IMR-90 (cell line): ENCODE measurements around the gene ORM1. TPM values are rescaled to one million over a fixed set of nuclear protein-coding genes. Genes with fewer than 3 reads are reported as not detected.
"Not testable (repeated sequence)": the region's sequence is repeated elsewhere in the genome, so short reads cannot be mapped to it uniquely, and the experiment has no call there.

Experiments used
- ATAC-seq: fragments of 200-7000 bp; cut with Tn5 transposase; 2 replicates; pipeline ENCODE4 v1.9.1; 2020; ENCODE audit warnings: low read depth, mild to moderate bottlenecking, moderate library complexity
- BruUV-seq: library from RNA; stranded (reverse); fragments of 400-500 nt; replicated peaks from 2 replicates; lab custom pipeline; 2021; lab: Mats Ljungman, UMichigan
- CTCF ChIA-PET: fragments of 300-600 bp; formaldehyde crosslinking; extraction: SDS; loops from one replicate; lab custom pipeline; 2021; ENCODE audit warnings: antibody characterized with exemption; lab: Yijun Ruan, JAX
- POLR2A ChIA-PET: fragments of 300-600 bp; sonication (Branson Sonifier 250); formaldehyde crosslinking; loops from one replicate; lab custom pipeline; 2022; ENCODE audit warnings: antibody characterized with exemption; ENCODE audit not compliant: unreplicated experiment; lab: Charles Lee
- DNase-seq: peaks from one replicate; pipeline ENCODE4 v3.0.0; 2013
- H2AFZ ChIP-seq: replicated peaks from 2 replicates; pipeline ENCODE3; 2013; ENCODE audit warnings: low read length, mild to moderate bottlenecking; ENCODE audit not compliant: poor library complexity
- H2AK5ac ChIP-seq: 2 replicates; pipeline ENCODE4 v1.6.1; 2013; ENCODE audit warnings: low read depth, low read length, inconsistent platforms
- H2AK9ac ChIP-seq: replicated peaks from 2 replicates; pipeline ENCODE3; 2013; ENCODE audit warnings: mild to moderate bottlenecking, low read depth, low read length, moderate library complexity; ENCODE audit not compliant: poor library complexity
- H2BK120ac ChIP-seq: 2 replicates; pipeline ENCODE4 v1.6.1; 2013; ENCODE audit warnings: low read depth, low read length, inconsistent platforms
- H2BK15ac ChIP-seq: 3 replicates; pipeline ENCODE4 v1.6.1; 2013; ENCODE audit warnings: low read depth, low read length, inconsistent platforms
- H2BK20ac ChIP-seq: 2 replicates; pipeline ENCODE4 v1.6.1; 2013; ENCODE audit warnings: low read depth, mild to moderate bottlenecking, inconsistent platforms, low read length, moderate library complexity
- H2BK5ac ChIP-seq: 2 replicates; pipeline ENCODE4 v1.6.1; 2013; ENCODE audit warnings: mild to moderate bottlenecking, low read depth, low read length, inconsistent platforms; ENCODE audit not compliant: poor library complexity, severe bottlenecking
- H3K14ac ChIP-seq: replicated peaks from 2 replicates; pipeline ENCODE4 v1.6.1; 2013; ENCODE audit warnings: low read depth, low read length, inconsistent platforms
- H3K18ac ChIP-seq: 2 replicates; pipeline ENCODE4 v1.6.1; 2013; ENCODE audit warnings: low read depth, low read length, control low read depth
- H3K23ac ChIP-seq: 2 replicates; pipeline ENCODE4 v1.6.1; 2013; ENCODE audit warnings: low read depth, low read length, inconsistent platforms
- H3K27ac ChIP-seq: 2 replicates; pipeline ENCODE4 v1.5.1; 2013; ENCODE audit warnings: mild to moderate bottlenecking, control low read depth, low read length; ENCODE audit not compliant: insufficient read depth
- H3K27me3 ChIP-seq: 2 replicates; pipeline ENCODE4 v1.6.1; 2013; ENCODE audit warnings: low read length; ENCODE audit not compliant: control insufficient read depth, insufficient read depth
- H3K36me3 ChIP-seq: 2 replicates; pipeline ENCODE4 v1.6.1; 2013; ENCODE audit warnings: low read length, mixed read lengths; ENCODE audit not compliant: control insufficient read depth, insufficient read depth
- H3K4ac ChIP-seq: 2 replicates; pipeline ENCODE4 v1.6.1; 2013; ENCODE audit warnings: low read depth, low read length, inconsistent platforms
- H3K4me1 ChIP-seq: 2 replicates; pipeline ENCODE4 v1.6.1; 2013; ENCODE audit warnings: low read length, mixed read lengths; ENCODE audit not compliant: control insufficient read depth, insufficient read depth
- H3K4me2 ChIP-seq: 2 replicates; pipeline ENCODE4 v1.6.1; 2013; ENCODE audit warnings: low read depth, mild to moderate bottlenecking, control low read depth, low read length, moderate library complexity
- H3K4me3 ChIP-seq: 2 replicates; pipeline ENCODE4 v1.5.1; 2013; ENCODE audit warnings: low read depth, mild to moderate bottlenecking, control low read depth, low read length, moderate library complexity; ENCODE audit not compliant: insufficient read depth
- H3K56ac ChIP-seq: 2 replicates; pipeline ENCODE4 v1.6.1; 2013; ENCODE audit warnings: low read length, inconsistent platforms; ENCODE audit not compliant: insufficient read depth; ENCODE audit errors: extremely low read depth
- H3K79me1 ChIP-seq, 2 experiments: 2 replicates each; pipeline ENCODE4 v1.6.1; 2013; ENCODE audit warnings: low read length in 2 of 2, inconsistent platforms in 1 of 2, low read depth in 1 of 2
- H3K9ac ChIP-seq: 2 replicates; pipeline ENCODE4 v1.6.1; 2013; ENCODE audit warnings: low read depth, low read length, control low read depth
- H3K9me1 ChIP-seq: 2 replicates; pipeline ENCODE4 v1.6.1; 2013; ENCODE audit warnings: low read length, inconsistent platforms; ENCODE audit not compliant: insufficient read depth
- H3K9me3 ChIP-seq: 2 replicates; pipeline ENCODE4 v1.6.1; 2013; ENCODE audit warnings: low read length; ENCODE audit not compliant: control insufficient read depth, insufficient read depth
- H4K20me1 ChIP-seq: 2 replicates; pipeline ENCODE4 v1.6.1; 2013; ENCODE audit warnings: low read length, inconsistent platforms; ENCODE audit not compliant: insufficient read depth
- H4K5ac ChIP-seq: 2 replicates; pipeline ENCODE4 v1.6.1; 2013; ENCODE audit warnings: mild to moderate bottlenecking, low read depth, low read length, control low read depth
- H4K8ac ChIP-seq, 2 experiments: 2 replicates each; pipeline ENCODE4 v1.6.1; 2013; ENCODE audit warnings: low read depth in 2 of 2, low read length in 2 of 2, control low read depth in 1 of 2, inconsistent platforms in 1 of 2
- H4K91ac ChIP-seq: 2 replicates; pipeline ENCODE4 v1.6.1; 2013; ENCODE audit warnings: low read depth, low read length, inconsistent platforms; ENCODE audit not compliant: insufficient read depth
- CEBPB ChIP-seq: IDR thresholded peaks from 2 replicates; pipeline ENCODE4 v1.6.1; 2012; ENCODE audit warnings: low read depth, low read length, improper control_type of control experiment
- WGBS, 2 experiments: methylation state at CpG; one replicate each; pipeline versions ENCODE4 v1.1.5 to v1.1.7; 2013; ENCODE audit warnings: missing lambda C conversion rate in 2 of 2; ENCODE audit not compliant: insufficient read length in 1 of 2; ENCODE audit errors: extremely low coverage in 2 of 2; 5-methylcytosine and 5-hydroxymethylcytosine counted together
- dilution Hi-C: fragments of 300-500 bp; cut with HindIII; formaldehyde crosslinking; loops from one replicate; pipeline ENCODE4 v1.14.3; 2018; ENCODE audit warnings: low sequenced_read_pairs; ENCODE audit not compliant: unreplicated experiment
- in situ Hi-C: fragments of 300-500 bp; cut with MboI; formaldehyde crosslinking; loops from 3 replicates; pipeline ENCODE4 v1.14.3; 2019; ENCODE audit warnings: low sequenced_read_pairs, inconsistent platforms, mixed read lengths
- intact Hi-C: fragments of 100-400 bp; cut with micrococcal nuclease; formaldehyde crosslinking; loops from 2 replicates; pipeline ENCODE4 v1.10.0; 2022
- polyA plus RNA-seq, 3 experiments: library from polyadenylated mRNA; depleted of rRNA; stranded (reverse); fragments of >200 nt; gene quantifications; 2 replicates each; pipeline ENCODE4 v1.2.3, GENCODE V29; 2012; ENCODE audit warnings: low replicate concordance in 1 of 3
- total RNA-seq: library from RNA; depleted of rRNA; stranded (reverse); fragments of >200 nt; gene quantifications from 2 replicates; pipeline ENCODE4 v1.2.3, GENCODE V29; 2012

Gene ORM1
- total and polyA plus RNA-seq, 2 of the 4 experiments (the other 2 are of a cell fraction), result 0.18 TPM; not detected in 1

GRCh38 chr9:114320710-114321109 is 2.2 kb upstream of the ORM1 start:
- in situ Hi-C loops, result not testable (repeated sequence)
- 0 out of 2 replicates have a peak overlapping the region, but pooled peaks have one; percentile 12 for H3K4ac ChIP-seq

More at GRCh38 chr9:114320710-114321109, 2.2 kb upstream of the ORM1 start:
- H3K56ac ChIP-seq, H2AFZ ChIP-seq, H3K4me3 ChIP-seq, H3K27me3 ChIP-seq, H2AK9ac ChIP-seq, H4K91ac ChIP-seq, BruUV-seq, H4K8ac ChIP-seq, H3K4me1 ChIP-seq, dilution Hi-C loops, H3K79me1 ChIP-seq, H3K9me3 ChIP-seq, H3K14ac ChIP-seq, H3K18ac ChIP-seq, H3K9ac ChIP-seq, POLR2A ChIA-PET, H3K27ac ChIP-seq, H4K5ac ChIP-seq, H3K4me2 ChIP-seq, H3K23ac ChIP-seq, intact Hi-C loops, H2BK5ac ChIP-seq, H2BK20ac ChIP-seq, H2BK15ac ChIP-seq, H2AK5ac ChIP-seq, H4K20me1 ChIP-seq, H3K36me3 ChIP-seq, ATAC-seq, CTCF ChIA-PET: not testable (repeated sequence)
- H2BK120ac ChIP-seq, result peak overlapping the region; percentile 13; the same call in 1 of the 2 replicates
- TF ChIP-seq CEBPB, result 0 out of 2 replicates have a peak, but pooled peaks have one; percentile 9
- no CpG with 5 or more reads among the region's 7 CpGs for WGBS, 2 experiments
- DNase-seq, result peak; percentile 73
- H3K9me1 ChIP-seq, result peaks cover 13% of the 10 kb centered on the region; the same call in 1 of the 2 replicates
